ENCODE measurements around the gene DYNLL1. TPM values are rescaled to one million over a fixed set of nuclear protein-coding genes. Genes with fewer than 3 reads are reported as not detected.
A peak's percentile ranks its signal among the peaks of the same experiment; 100 is the strongest.
"Not testable (repeated sequence)": the region's sequence is repeated elsewhere in the genome, so short reads cannot be mapped to it uniquely, and the experiment has no call there.

The DYNLL1 gene
- total RNA-seq, 1 donor from 2014 or later, result 318 TPM

DNA sequence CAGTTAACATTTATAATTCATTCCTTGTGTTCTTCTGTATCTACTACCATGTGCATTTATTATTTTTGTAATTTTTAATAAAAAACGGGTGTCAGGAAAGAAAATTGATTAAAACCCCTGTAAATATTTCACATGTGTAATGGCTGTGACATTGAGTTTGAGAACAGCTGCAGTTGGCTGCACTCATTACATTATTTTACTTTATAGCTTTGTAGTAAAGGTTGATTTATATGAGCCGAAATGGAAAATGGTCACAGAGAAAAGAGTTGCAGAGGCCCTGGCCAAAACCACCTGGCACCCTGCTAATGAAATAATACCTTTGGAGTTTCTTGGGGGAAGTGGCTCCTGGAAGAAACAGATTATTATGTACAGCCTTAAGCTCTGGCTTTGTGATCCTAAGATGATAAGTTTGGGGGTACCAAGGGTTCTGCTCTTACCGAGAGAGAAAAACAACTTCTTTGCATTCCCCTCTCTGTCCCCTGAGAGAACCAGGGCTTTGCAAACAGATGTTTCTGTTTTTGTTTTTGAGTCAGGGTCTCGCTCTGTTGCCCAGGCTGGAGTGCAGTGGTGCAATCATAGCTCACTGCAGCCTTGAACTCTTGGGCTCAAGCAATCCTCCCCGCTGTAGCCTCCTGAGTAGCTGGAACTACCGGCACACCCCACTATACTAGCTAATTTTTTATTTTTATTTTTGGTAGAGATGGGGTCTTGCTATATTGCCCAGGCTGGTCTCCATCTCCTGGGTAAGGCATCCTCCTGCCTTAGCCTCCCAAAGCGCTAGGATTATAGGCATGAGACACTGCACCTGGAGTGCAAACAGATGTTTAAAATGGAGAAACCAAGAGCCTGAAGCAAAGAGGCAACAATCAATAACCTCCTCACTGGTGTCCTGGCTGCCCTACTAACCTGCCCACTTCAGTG is 9.7 kb upstream of the DYNLL1 start:
- Histone ChIP-seq H3K9me3 (no peaks in the 10 kb centered on the region), H3K27ac (no peak overlapping the region), H3K36me3 (peaks cover 0 to 1% of the 10 kb centered on the region in 2 donors), H3K4me3 (no peak overlapping the region), H3K27me3 (no peaks in the 10 kb centered on the region), H3K4me1 (peaks cover 5% of the 10 kb centered on the region)
- DNase-seq (ENCODE audit: extremely low spot score in 2 of 2), result no peak
- intact Hi-C loops (cut with DNase I), result no loop called here
- TF ChIP-seq, protein P1, sequence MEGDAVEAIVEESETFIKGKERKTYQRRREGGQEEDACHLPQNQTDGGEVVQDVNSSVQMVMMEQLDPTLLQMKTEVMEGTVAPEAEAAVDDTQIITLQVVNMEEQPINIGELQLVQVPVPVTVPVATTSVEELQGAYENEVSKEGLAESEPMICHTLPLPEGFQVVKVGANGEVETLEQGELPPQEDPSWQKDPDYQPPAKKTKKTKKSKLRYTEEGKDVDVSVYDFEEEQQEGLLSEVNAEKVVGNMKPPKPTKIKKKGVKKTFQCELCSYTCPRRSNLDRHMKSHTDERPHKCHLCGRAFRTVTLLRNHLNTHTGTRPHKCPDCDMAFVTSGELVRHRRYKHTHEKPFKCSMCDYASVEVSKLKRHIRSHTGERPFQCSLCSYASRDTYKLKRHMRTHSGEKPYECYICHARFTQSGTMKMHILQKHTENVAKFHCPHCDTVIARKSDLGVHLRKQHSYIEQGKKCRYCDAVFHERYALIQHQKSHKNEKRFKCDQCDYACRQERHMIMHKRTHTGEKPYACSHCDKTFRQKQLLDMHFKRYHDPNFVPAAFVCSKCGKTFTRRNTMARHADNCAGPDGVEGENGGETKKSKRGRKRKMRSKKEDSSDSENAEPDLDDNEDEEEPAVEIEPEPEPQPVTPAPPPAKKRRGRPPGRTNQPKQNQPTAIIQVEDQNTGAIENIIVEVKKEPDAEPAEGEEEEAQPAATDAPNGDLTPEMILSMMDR (IDR thresholded peaks at IDR 0.05), result no peak
- no peak for TF ChIP-seq POLR2AphosphoS5 (IDR thresholded peaks at IDR 0.05; ENCODE audit: insufficient read depth in 1 of 2, low read depth in 1 of 2)
- no peak for TF ChIP-seq POLR2A (IDR thresholded peaks at IDR 0.05)

DNA sequence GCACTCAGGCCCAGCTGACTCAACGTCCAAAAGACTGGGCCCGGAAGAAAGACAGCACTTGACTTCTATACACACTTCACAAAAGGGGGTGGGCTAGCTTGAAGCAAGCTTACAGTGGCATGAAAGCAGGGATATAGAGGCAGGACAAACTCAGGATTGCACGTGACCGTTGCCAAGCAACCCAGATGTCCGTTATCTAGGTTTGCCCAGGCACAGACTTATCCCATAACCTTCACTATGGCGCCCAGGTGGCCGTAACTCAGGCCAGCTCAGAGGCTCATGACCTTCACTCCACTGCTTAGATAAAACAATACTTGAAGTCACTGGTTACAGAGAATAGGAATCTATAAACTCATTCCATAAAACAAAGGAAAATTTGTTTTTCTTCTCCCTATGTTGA is 8.4 kb upstream of the DYNLL1 start:
- H3K27ac ChIP-seq; H3K4me1 ChIP-seq; H3K9me3 ChIP-seq; H3K27me3 ChIP-seq; H3K4me3 ChIP-seq; DNase-seq (ENCODE audit: extremely low spot score in 2 of 2); intact Hi-C loops (cut with DNase I); H3K36me3 ChIP-seq: not testable (repeated sequence)

DNA sequence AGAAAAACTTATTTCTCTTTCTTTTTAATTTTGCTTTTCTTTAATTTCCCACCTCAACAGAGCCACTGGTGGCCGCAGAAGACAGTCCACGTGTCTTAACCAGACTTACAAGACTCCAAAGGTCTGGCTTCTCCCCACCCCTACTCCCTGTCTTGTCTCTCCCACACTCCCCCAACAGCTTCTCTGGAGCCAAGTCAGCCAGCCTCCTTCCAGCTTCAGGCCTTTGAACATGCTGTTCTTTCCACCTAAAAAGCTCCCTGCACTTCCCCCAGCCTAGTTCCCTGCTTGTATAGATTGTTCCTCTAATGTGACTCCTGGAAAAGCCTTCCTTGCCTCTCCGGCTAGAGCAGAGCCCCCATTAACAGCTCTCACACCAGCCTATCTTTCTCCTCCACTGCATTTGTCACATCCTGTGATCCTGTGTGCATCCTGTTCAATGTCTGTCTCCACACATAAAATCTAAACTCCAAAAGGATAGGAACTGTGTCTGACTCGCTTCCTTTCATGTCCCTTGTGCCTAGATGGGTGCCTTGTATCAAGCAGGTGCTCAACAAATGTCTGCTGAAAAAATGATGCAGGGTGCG is 7.8 kb upstream of the DYNLL1 start:
- no peak overlapping the region for H3K4me3 ChIP-seq
- H3K27ac ChIP-seq, result no peak overlapping the region

DNA sequence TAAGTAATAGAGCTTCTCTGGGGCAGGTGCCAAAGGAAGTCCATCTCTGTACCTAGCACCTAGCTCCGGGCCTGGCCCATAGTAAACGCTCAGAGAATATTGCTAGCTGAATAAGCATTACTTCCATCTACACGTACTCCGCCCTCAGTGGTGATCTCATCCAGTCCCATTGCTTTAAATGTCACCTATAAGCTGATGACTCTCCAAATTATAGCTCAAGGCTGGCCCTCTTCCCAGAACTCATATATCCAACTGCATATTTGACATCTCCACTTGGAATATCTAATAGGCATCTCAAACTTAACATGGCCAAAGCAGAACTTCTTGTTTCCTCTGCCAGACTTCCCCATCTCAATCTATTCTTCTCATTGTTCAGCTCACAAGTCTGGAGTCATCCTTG is 6.9 kb upstream of the DYNLL1 start:
- Histone ChIP-seq H3K36me3 (peaks cover 0 to 6% of the 10 kb centered on the region in 2 donors), H3K4me1 (peaks cover 5% of the 10 kb centered on the region), H3K4me3 (no peak overlapping the region), H3K27ac (no peak overlapping the region), H3K27me3 (no peaks in the 10 kb centered on the region), H3K9me3 (no peaks in the 10 kb centered on the region)
- TF ChIP-seq POLR2AphosphoS5 (IDR thresholded peaks at IDR 0.05; ENCODE audit: insufficient read depth in 1 of 2, low read depth in 1 of 2) (peak in 1 of 2 donors; percentile 55), POLR2A (IDR thresholded peaks at IDR 0.05) (no peak)
- TF ChIP-seq, protein P1 (IDR thresholded peaks at IDR 0.05), result no peak
- intact Hi-C loops (cut with DNase I), result no loop called here
- no peak for DNase-seq (ENCODE audit: extremely low spot score in 2 of 2)

More for the DNA sequence above, 7.8 kb upstream of the DYNLL1 start:
- Histone ChIP-seq H3K9me3 (no peaks in the 10 kb centered on the region), H3K27me3 (no peaks in the 10 kb centered on the region), H3K36me3 (peaks cover 0 to 6% of the 10 kb centered on the region in 2 donors), H3K4me1 (peaks cover 5% of the 10 kb centered on the region)
- intact Hi-C loops (cut with DNase I), result no loop called here
- no peak for TF ChIP-seq POLR2AphosphoS5 (IDR thresholded peaks at IDR 0.05; ENCODE audit: insufficient read depth in 1 of 2, low read depth in 1 of 2)
- TF ChIP-seq, protein P1 (IDR thresholded peaks at IDR 0.05), result no peak
- TF ChIP-seq POLR2A (IDR thresholded peaks at IDR 0.05), result no peak
- no peak for DNase-seq (ENCODE audit: extremely low spot score in 2 of 2)

DNA sequence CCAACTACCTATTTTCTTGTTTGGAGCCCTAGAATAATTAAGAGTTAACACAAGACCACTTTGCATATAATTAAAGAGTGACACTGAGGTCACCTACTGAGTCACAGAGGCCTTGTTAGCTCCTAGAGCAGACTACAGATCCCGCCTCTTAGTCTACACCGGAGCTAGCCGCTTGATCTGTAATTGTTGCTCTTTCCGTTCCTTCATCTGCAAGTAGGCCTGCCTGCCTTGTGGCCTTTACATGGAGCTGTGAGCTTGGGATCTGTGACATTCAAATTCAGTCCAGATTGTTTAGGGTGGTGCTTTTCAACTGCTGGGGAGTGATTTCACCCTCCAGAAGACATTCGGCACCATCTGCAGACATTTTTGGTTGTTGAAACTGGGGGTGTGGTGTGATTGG is 5.6 kb upstream of the DYNLL1 start:
- H3K36me3 ChIP-seq, result peaks cover 0 to 6% of the 10 kb centered on the region in 2 donors
- intact Hi-C loops (cut with DNase I), result no loop called here
- no peak overlapping the region for H3K27ac ChIP-seq
- no peak overlapping the region for H3K4me3 ChIP-seq
- H3K27me3 ChIP-seq, result no peaks in the 10 kb centered on the region
- no peak for TF ChIP-seq POLR2AphosphoS5 (IDR thresholded peaks at IDR 0.05; ENCODE audit: insufficient read depth in 1 of 2, low read depth in 1 of 2)
- TF ChIP-seq POLR2A (IDR thresholded peaks at IDR 0.05), result no peak
- TF ChIP-seq, protein P1 (IDR thresholded peaks at IDR 0.05), result no peak
- no peak for DNase-seq (ENCODE audit: extremely low spot score in 2 of 2)
- no peaks in the 10 kb centered on the region for H3K9me3 ChIP-seq
- peaks cover 14% of the 10 kb centered on the region for H3K4me1 ChIP-seq

Measured in vagina (tissue), 2 donors.